HG03575 (cell line): ENCODE results near the gene FHIT.
A peak's percentile ranks its signal among the peaks of the same experiment; 100 is the strongest.

Experiments used
- ATAC-seq: cut with Tn5 transposase; IDR thresholded peaks from one replicate; pipeline ENCODE4 v1.9.1; 2021; ENCODE audit not compliant: unreplicated experiment, insufficient number of reproducible peaks, low FRiP score; ENCODE audit errors: extremely low read depth

The FHIT gene

GRCh38 chr3:60025096-60026050 lies 1225.9 kb downstream of the FHIT start:
- ATAC-seq: no peak

DNA sequence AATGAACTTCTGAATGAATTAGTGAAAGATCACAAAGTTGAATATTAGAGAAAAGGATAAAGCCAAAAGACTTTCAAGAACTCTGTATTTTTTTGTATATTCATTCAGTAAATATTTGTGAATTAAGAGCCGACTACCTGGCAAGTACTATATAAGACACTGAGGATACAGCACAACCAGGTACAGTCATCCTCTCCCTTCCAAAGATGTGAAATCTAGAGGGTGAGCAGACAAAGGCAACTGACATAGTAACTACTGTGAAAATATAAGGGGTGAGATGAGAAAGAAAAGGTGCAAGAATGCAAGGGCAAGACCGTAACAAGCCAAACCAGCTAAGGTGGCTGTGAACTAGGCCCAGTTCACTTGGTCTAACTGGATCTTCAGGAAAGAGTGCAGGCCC lies 1226.9 kb downstream of the FHIT start:
- no peak for ATAC-seq

GRCh38 chr3:60023189-60023588 lies 1228.1 kb downstream of the FHIT start:
- no peak for ATAC-seq

GRCh38 chr3:60017631-60018030 lies 1233.6 kb downstream of the FHIT start:
- no peak for ATAC-seq

GRCh38 chr3:60015032-60015705 lies 1236.1 kb downstream of the FHIT start:
- ATAC-seq: no peak

GRCh38 chr3:60013241-60013640 lies 1238.0 kb downstream of the FHIT start:
- ATAC-seq: no peak

GRCh38 chr3:60011218-60011617 lies 1240.0 kb downstream of the FHIT start:
- ATAC-seq: no peak

- ATAC-seq: peak; percentile 89
These were observed 1240.5 kb downstream of the FHIT start for GRCh38 chr3:60010781-60011180.

DNA sequence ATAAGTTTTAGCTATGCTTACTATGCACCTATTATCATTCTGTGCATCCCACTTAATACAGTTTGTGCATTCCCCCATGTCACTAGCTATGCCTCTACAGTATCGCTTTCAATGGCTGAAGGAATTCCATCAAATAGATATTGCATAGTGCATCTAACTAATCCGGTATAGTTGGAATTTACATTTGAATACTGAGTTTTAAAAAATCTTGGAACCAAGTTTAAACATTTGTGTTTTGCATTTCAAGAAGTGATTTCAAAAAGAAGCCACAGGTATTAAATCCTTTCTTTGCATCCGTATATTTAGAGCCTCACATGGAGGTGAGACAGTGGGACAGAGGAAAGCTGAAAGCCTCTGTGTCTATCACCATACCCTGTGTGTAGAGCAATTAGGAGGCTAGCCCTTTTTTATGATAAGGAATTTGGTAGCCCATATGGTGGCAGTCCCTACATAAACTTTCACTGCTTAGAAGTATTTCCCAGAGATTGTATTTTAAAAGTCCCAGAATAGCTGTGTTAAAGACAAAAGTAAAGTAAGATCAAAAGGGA lies 1241.2 kb downstream of the FHIT start:
- no peak for ATAC-seq

DNA sequence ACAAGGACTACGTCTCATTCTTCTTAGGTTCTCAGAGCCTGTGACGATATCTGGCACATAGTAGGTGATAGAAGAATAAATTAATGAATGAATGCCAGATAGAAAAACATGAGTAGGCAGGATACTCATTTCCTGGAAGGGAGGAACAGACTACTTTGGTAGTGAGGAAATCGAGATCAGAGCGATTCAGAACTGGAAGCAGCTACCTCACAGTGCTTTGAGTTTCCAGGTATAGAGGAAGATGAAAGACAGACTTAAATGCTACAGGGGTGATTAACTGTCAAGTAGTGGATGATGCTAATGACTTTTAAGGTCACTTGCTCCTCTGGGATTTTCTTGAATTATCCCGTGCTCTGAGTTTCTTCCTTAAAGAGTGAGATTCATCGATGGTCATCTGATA lies 1249.9 kb downstream of the FHIT start:
- no peak for ATAC-seq

DNA sequence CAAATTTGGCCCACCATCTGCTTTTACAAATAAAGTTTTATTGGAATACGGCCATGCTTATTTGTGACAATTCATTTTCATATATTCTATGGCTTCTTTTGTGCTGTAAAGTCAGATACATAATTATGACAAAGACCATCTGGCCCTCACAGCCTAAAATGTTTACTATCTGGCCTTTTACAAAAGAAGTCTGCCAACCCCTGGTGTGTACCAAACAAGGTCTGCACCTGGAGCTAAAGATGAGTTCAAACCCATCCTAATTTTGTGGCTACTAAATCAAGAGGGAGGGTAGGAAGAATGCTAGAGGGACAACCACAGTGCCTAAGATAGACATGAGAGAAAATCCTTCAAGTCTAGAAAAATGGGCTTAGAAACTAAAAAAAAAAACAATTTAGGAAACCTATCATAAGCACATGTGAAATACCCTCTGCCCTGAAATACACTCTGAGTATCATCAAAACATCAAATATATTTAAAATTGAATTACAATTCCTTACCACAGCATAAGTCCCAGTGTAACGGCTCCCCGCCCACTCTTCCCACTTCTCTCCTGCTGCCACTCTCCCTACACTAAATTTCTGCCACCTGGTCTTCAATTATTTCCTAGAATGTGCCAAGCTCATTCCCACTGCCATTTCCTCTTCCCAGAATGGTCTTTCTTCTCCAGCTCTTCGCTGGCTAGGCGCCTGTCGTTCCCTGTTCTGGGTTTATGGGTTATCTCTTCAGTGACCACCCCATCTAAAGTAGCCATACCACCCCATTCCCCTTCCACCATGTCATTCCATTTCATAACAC lies 1250.7 kb downstream of the FHIT start:
- no peak for ATAC-seq

- ATAC-seq: no peak
These were observed 1253.2 kb downstream of the FHIT start for GRCh38 chr3:59998058-59998457.

GRCh38 chr3:59997583-59997982 lies 1253.7 kb downstream of the FHIT start:
- no peak for ATAC-seq

DNA sequence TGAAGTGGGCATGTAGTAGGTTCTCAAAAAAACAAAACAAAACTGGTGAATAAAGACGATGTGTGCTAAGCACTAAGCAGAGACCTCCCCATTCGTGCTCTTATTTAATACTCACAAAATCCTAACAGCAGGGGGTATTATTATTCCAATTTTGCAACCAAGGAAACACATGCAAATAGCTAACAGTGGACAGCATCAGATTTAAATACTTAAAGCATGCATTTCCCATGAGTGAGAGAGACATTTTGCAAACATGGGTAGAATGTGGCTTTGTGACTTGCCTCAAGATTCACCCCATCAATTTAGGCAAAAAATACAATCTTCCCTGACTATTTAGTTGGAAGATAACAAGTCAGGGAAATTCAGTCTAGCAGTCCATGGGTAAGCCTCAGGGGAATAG lies 1255.2 kb downstream of the FHIT start:
- no peak for ATAC-seq

GRCh38 chr3:59995563-59995962 lies 1255.7 kb downstream of the FHIT start:
- ATAC-seq: no peak

- ATAC-seq: no peak
These were observed 1256.4 kb downstream of the FHIT start for GRCh38 chr3:59994732-59995304.

DNA sequence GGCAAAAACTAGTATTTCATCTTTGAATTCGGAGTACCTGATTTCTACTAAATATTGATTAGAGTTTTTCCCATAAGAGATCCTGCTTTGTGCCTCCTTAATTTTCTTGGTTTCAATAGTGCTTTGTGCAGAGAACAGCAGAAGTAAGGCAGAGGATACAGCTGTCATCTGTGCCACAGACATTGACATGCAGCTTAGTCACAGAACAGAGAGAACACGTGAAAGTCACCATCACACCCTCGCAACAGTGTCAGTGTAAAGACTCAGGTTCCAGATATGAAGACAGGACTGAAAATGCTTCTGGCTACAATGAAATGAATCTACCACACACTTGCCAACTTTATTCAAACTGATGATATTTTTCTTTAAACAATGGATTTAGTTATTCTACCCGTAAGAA lies 1258.7 kb downstream of the FHIT start:
- ATAC-seq: no peak

DNA sequence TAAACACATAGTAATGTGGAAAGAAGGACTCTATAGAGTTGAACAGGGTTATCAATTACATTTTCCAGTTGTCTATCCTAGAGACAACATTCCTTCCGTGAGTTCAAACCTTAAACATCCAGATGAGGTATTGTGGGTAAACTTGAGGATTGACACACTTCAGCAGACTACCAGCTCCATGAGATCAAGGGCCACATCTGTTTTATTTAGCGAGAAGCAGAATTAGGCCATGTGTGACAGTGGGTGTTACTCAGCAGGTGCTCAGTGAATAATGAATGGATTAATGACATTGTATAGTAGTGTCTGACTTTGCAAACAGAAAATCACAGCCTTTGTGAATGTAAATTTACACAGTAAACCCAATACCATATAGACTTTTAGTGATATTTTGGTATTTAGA lies 1260.3 kb downstream of the FHIT start:
- no peak for ATAC-seq

DNA sequence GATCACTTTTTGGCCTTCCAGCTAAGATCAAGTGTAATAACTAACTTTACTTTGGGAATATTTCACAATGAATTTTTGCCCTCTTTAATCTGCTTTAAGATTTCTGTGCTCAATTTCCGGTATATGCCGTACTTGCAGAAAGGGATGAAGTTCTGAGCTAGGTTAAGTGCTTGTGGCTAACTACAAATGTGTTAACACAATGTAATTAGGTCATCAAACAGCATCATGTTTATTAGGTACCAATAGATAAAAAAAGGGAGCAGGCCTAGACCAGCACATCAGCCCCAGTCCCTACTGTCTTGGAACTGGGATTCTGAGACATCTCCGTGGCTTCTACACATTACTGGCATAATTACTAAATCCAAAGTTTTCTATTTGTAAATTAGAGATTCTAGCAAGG lies 1268.7 kb downstream of the FHIT start:
- ATAC-seq: no peak
